Epithelial cell of esophagus (primary cell): ENCODE results near the gene CFAP74.

Experiments
- DNase-seq: peaks from one replicate; pipeline ENCODE4 v3.0.0; 2010; ENCODE audit warnings: low read depth
- H3K4me3 ChIP-seq: 2 replicates; pipeline ENCODE4 v1.5.1; 2011; ENCODE audit warnings: mild to moderate bottlenecking, low read length, control low read depth
- TF ChIP-seq, protein P1 (sequence below): IDR thresholded peaks from 2 replicates; pipeline ENCODE4 v1.5.1; 2011; ENCODE audit warnings: low read depth, mild to moderate bottlenecking, low read length, control low read depth, inconsistent platforms; ENCODE audit not compliant: insufficient read depth; ENCODE audit errors: missing control alignments

CFAP74 gene

DNA sequence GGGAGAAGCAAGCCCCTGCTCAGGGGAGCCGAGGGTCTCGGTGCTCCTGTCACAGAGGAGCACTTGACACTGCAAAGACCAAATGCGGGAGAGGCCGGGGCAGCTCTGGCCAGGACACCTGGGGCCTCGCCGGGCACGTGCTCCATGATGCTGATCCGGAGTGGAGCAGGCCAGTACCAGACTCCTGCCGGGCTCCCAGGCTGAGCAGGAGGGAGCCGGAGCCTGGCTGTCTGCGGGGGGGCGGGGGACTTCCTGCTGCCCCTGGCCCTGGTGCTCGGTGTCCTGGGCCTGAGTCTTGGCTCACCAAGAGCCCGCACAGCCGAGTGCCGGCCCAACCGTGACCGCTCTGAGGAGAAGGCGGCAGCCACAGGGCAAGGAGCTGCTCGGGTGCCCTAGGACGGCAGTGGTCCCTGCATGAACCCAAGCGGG is 46.0 kb downstream of the CFAP74 start:
- H3K4me3 ChIP-seq = no peak overlapping the region
- TF ChIP-seq, protein P1, sequence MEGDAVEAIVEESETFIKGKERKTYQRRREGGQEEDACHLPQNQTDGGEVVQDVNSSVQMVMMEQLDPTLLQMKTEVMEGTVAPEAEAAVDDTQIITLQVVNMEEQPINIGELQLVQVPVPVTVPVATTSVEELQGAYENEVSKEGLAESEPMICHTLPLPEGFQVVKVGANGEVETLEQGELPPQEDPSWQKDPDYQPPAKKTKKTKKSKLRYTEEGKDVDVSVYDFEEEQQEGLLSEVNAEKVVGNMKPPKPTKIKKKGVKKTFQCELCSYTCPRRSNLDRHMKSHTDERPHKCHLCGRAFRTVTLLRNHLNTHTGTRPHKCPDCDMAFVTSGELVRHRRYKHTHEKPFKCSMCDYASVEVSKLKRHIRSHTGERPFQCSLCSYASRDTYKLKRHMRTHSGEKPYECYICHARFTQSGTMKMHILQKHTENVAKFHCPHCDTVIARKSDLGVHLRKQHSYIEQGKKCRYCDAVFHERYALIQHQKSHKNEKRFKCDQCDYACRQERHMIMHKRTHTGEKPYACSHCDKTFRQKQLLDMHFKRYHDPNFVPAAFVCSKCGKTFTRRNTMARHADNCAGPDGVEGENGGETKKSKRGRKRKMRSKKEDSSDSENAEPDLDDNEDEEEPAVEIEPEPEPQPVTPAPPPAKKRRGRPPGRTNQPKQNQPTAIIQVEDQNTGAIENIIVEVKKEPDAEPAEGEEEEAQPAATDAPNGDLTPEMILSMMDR = no peak
- DNase-seq = no peak

DNA sequence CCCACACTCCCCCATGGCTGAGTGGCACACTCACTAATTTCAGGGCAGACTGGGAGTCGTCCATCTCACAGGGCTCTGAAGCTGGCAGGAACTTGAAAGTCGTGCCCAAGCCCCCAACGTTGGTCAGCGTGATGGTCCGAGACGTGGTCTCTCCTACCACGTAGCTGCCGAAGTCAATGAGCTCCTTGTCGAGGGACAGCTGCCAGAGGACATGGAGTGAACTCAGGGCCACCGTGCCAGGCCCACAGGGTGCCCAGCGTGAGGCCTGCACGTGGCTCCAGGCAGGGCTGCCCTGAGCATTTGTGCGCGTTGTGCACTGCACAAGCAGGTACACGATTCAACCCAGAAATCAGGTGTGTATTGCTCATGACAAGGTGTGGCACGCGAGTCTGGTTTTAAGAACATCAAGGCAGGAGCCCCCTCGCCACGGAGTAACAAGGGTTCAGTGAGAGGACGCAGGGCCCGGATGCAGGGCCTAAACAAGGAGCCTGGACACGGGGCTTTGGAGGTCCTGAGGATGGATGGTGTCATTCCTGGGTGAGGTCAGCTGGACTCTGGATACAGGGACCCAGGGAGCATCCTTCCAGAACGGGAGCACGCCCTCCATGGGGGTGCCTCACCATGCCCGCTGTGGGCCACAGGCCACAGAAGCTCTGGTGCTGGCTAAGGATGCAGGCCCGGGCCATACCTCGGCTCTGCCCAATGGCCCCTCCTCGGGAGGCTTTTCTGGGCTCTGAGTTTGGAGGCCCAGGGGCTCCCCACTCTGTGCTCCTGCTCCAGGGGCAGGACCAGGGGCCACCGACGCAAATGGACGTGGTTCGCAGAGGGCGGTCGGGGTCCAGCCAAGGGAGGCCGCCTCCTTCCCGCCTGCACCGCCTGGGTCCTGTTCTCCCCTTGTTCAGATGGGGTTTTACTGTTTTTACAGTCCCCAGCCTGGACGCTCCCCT is 46.7 kb downstream of the CFAP74 start:
- H3K4me3 ChIP-seq = no peak overlapping the region
- TF ChIP-seq, protein P1 = no peak
- DNase-seq = no peak

DNA sequence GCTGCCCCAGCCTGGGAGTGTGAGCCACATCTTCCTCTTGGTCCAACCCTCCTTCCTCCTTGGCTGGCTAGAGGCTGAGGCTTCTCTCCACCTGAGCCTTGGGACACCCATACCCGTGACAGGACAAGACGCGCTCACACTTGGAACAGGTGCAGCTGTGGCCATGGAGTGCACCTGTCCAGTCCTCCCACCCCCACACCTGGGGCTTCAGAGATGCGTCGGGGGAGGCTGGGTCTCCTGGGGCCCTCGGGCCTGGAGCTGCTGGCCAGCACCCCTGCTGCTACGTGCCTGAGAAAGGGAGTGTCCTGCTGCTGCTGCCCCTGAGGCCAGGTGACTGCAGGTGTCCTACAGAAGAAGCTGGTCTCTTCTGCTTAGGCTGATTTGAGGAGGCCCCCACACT is 47.5 kb downstream of the CFAP74 start:
- DNase-seq = no peak
- TF ChIP-seq, protein P1 = no peak
- H3K4me3 ChIP-seq = no peak overlapping the region

DNA sequence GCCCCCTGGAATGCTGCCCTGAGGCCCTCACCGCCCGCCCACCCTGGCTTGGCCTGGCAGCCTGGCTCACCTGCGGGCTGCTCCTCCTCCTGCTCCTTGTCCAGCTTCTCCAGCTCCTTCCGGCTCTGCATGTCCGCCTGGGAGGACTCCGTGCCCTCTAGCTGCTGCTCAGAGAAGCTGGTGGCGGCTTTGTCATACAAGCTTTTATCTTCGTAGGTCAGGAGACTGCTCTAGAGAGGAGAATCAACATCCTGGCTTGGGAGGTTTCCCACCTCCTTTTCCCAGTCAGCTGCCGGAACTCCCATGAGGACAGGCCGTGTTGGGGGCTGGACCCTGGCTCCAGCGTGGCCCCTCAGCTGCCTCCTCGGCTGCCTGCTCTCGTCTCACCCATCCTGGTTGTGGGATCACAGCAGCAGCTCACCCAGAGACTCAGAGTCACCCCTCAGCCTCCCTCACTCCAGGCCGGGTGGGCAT is 47.9 kb downstream of the CFAP74 start:
- TF ChIP-seq, protein P1 = no peak
- no peak overlapping the region for H3K4me3 ChIP-seq
- DNase-seq = no peak

DNA sequence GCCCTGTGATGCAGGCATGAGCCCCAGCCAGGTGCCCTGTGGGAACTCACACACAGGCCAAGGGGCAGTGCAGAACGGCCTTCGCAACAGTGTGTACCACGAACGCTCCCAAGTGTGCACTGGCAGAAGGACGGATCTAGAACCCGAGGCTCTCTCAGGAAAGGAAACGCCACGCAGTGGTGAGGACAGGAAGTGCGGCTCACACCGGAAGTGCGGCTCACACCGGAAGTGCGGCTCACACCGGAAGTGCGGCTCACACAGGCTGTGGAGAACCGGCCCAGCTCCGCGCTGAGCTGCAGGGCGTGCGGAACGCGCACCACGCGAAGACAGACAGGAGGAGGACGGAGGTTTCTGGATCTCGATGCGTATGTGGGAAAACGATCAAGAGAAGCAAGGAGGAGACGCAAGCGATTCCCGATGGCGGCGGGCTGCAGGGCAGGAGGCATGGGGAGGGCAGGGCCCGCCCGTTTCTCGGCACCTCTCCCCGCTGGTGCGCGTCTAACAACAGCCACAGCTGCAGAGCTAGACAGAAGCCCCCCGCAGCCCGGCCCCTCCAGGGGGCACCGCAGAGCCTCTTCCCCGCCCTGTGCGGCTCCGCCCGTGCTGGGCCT is 48.6 kb downstream of the CFAP74 start:
- TF ChIP-seq, protein P1 = no peak

DNA sequence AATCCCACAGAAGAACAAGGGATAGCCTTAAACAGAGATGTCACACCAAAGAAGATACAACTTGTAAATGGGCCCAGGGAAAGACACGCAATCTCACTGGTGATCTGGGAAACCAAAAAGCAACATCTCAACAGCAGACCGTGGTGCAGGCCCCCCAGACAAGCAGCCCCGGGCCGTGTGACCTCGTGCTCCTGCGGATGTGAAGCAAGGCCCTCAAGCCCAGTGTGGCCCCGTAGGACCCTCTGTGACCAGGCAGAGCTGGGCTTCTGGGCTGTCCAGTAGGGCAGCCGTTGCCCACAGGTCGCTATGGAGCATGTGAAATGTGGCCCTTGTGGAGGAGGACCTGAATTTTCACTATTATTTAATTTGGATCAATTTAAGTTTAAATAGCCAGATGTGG is 49.6 kb downstream of the CFAP74 start:
- TF ChIP-seq, protein P1 = no peak
- no peak for DNase-seq
- no peak overlapping the region for H3K4me3 ChIP-seq

More for the DNA sequence above, 48.6 kb downstream of the CFAP74 start:
- DNase-seq = no peak
- no peak overlapping the region for H3K4me3 ChIP-seq

DNA sequence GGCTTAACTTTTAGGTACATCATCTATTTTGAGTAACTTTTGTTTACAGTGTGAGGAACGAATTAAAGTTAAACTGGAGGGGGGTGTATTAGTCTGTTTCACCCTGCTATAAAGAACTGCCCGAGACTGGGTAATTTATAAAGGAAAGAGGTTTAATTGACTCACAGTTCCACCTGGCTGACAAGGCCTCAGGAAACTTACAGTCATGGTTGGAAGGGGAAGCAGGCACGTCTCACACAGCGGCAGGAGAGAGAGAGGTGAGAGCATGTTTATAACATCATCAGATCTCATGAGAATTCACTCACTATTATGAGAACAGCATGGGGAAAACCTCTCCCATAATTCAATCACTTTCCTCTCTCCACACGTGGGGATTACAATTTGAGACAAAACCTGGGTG is 52.6 kb downstream of the CFAP74 start:
- DNase-seq = no peak
- no peak overlapping the region for H3K4me3 ChIP-seq
- TF ChIP-seq, protein P1 = no peak
